ENCODE measurements around the gene PPM1L.

- no peak for TF ChIP-seq POLR2A (IDR thresholded peaks at IDR 0.05; ENCODE audit: low read length)
- no peak for TF ChIP-seq GATA1 (IDR thresholded peaks at IDR 0.05; ENCODE audit: low read depth, low read length)
Observed at GRCh38 chr3:161067335-161067734, 311.3 kb downstream of the PPM1L start.

Data from erythroblast (primary cell).